Activated CD8-positive, alpha-beta memory T cell treated with anti-CD3 and anti-CD28 coated beads for 24 hours (primary cell): Measurements from ENCODE around the gene DNLZ.

Experiments used
- DNase-seq: peaks from one replicate; pipeline ENCODE4 v3.0.0-alpha.2; 2020

Gene DNLZ

GRCh38 chr9:136341769-136342168 is 21.8 kb downstream of the DNLZ start:
- DNase-seq, result no peak

GRCh38 chr9:136341042-136341655 is 22.4 kb downstream of the DNLZ start:
- DNase-seq, result no peak

- no peak for DNase-seq
Measured at GRCh38 chr9:136340356-136341041, 23.0 kb downstream of the DNLZ start.

DNA sequence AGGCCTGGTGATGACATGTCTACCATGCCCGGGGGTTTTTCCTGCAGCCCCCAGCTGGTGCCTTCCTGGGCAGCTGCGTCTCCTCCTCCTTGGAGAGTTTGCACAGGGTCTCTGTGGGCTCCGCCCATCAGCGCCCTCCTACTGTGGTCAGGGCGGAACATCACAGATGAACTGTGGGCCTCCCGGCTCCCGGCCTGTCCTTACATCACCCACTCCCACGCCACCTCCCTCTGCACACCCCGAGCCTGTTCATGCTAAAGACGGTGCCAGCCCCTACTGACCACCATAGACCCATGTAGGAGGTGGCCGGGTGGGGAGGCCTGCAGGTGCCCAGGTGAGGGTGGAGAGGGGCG is 23.6 kb downstream of the DNLZ start:
- no peak for DNase-seq

DNA sequence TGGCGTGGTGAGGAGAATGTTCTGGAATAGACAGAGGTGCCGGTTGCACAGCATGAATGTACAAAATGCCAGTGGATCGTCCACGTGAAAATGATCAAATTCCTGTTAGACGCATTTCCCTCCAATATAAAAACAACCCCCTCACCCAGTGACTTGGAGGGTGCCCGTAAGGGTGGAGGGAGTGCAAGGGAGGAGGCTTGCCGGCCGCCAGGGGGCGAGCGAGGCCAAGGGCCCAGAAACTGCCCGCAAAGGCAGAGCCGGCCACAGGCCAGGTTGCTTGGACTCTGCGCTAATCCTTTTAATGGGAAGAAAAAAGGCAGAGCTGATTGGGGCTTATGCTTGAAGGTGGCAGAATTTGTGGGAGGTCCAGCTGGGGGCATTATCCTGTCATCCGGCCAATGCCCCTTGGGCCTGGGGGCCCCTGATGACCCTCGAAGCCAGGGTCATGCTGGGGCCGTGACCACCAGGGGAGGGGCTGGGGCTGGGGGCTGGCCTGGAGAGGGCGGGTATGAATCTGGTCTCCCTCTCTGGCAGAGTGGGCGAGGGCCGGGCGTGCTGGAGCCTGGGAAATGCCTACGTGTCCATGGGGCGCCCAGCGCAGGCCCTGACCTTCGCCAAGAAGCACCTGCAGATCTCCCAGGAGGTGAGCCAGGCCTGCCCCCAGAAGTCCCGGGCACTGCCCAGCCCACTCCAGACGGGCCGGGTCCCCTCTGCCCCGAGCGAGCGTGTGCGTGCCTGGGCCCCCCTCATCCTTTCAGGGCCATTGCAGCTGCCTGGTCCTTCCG is 24.2 kb downstream of the DNLZ start:
- DNase-seq, result no peak

DNA sequence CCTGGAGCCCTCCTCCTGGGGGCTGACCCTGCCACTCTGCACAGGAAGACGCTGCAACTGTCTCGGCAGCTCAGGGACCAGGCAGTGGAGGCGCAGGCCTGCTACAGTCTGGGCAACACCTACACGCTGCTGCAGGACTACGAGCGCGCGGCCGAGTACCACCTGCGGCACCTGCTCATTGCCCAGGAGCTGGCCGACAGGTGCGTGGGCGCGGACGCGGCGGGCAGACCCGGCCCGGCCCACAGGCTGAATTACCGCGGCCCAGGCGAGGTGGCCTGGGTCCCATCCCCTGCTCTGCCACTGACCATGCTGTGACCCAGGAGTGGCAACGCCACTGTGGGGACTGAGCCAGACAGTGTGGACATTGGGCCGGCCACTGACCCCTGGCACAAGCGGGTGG is 25.0 kb downstream of the DNLZ start:
- no peak for DNase-seq

- DNase-seq, result no peak
Measured at GRCh38 chr9:136337416-136338395, 25.8 kb downstream of the DNLZ start.

GRCh38 chr9:136336881-136337280 is 26.7 kb downstream of the DNLZ start:
- DNase-seq, result no peak

GRCh38 chr9:136336156-136336870 is 27.2 kb downstream of the DNLZ start:
- DNase-seq, result no peak

DNA sequence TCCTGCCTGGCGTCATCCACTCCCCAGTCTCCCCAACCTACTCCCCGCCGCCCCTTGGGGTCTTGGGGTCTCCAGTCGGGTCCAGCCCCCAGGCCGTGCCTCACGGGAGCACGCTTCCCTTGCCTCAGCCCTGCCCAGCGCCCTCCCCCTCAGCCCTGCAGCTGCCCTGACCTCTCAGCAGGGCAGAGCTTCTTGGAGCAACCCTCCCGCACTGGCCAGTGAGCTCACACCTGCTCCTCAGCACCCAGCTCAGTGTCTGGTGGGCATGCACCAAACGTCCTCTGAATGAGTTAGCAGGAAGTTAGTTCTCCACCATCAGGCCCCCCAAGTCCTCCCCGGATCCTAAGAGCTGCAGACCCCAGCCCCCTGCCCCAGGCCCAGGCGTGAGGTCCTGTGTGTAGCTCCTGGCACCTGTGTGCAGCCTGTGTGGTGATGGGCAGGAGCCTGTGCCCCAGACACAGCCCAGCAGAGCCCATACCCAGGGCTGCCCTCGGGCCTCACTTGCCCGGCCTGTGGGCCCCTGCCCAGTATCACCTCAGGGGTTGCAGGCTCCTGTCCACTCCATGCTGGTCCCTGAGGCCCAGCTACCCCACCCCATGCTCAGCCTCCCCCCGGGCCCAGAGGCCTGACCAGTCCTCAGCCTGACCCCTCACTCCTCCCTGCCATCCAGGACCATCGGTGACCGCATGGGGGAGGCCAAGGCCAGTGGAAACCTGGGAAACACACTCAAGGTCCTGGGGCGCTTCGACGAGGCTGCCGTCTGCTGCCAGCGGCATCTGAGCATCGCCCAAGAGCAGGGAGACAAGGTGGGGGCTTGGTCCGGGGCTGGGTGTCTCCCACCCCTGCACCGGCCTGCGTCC is 28.0 kb downstream of the DNLZ start:
- DNase-seq, result no peak

- DNase-seq, result no peak
Measured at GRCh38 chr9:136334541-136334940, 29.0 kb downstream of the DNLZ start.

DNA sequence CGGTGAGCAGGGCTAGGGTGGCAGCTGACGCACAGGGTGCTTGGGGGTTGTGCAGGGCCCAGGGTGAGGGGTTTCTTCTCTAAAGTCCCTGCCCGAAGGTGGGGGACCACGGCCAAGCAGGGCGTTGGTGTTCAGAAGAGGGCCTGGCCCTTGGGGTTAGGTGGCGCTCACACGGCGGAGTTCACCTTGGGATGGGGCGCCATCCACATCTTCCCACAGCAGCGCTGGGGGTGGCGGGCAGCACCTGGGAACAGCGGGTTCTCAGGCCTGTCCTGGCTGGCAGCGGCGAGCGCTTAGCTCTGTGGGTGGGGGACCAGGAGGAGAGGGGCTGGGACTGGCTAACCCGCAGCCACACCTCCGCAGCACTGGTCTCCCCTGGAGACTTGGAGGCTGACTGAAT is 30.1 kb downstream of the DNLZ start:
- no peak for DNase-seq

- DNase-seq, result no peak
Measured at GRCh38 chr9:136333045-136333444, 30.5 kb downstream of the DNLZ start.

- no peak for DNase-seq
Measured at GRCh38 chr9:136332482-136332983, 31.0 kb downstream of the DNLZ start.

DNA sequence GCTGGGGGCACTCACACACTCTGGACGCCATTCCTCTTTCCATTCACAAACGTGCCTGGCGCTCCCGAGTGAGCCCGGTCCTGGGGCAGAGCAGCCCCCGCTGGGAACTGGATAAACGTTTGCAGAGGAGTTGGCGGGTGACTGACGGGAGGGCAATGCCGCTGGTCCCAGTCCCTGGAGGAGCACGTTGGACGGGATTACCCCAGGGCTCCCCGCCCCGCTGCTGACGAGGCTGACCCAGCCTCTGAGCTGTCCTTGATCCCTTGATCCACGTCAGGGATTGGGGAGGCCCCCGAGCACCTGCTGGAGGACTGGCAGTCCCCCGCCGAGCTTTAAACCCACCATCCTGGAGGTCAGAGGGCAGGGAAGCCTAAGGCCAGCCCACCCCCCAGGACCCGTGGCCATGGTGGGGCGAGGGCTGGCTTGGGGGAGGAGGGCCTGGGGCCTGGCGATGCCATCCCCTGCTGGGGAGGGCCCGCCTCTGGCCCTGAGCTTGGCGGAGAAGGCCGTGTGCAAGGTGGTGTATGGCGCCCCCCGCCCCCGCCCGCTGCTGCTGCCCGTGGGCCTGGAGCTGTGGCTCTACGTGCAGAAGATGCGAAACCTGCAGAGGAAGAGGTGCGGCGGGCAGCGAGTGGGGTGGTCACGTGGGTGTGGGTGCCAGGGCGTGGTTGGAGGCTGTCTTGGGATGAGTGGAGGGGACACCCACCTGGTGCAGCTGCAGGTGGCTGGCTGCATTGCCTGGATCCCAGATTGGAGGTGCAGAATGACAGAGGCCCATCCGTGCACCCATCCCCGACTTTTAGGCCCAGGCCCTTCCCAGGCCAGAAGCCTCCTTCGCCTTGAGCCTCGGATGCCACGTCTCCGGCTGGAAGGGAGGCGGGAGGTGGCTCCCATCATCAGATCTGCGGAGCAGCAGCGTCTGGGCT is 31.7 kb downstream of the DNLZ start:
- no peak for DNase-seq

DNA sequence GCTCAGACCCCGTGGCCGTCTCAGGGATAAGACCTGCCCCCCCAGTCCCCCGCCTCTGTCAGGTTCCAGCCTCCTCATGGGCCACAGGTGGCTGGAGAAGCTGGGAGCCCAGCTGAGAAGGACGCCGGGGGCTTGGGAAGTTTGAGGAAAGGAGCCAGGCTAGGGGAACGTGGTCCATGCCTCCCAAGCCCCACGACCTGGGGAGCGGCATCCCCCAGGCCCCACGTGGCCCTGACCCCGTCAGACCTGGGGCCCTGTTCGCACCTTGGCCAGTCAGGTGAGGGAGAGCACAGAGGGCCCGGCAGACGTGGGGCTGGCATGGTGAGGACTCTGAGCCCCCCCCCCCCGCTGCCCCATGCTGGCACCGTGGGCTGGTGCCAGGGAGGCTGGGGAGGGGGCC is 32.5 kb downstream of the DNLZ start:
- no peak for DNase-seq

GRCh38 chr9:136330406-136330990 is 33.0 kb downstream of the DNLZ start:
- no peak for DNase-seq

GRCh38 chr9:136329636-136330405 is 33.7 kb downstream of the DNLZ start:
- DNase-seq, result no peak

DNA sequence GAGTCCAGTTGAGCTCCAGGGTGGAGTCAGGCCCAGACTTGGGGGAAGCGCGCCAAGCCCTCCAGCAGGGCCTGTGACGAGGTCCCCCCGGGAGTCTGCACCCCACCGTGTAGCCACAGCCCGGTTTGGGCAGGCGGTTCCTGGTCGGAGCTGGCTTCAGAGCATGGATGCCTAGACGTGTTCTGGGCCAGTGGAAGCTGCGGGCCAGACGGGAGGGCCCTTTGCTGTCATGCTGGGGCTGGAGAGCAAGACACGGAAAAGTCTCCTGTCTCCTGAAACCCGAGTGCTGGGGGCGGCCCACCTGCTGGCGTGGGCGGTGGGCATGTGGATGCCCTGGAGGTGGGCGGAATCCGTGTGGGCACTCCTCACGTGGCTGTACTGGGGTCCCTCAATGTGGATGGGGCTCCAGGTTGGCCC is 34.3 kb downstream of the DNLZ start:
- DNase-seq, result no peak
